Measurements from ENCODE around the gene REPS2.
A peak's percentile ranks its signal among the peaks of the same experiment; 100 is the strongest.

REPS2 gene

GRCh38 chrX:17038681-17039161 is 92.3 kb downstream of the REPS2 start:
- DNase-seq = no peak

- DNase-seq = no peak
These were observed 93.4 kb downstream of the REPS2 start for GRCh38 chrX:17039826-17040225.

DNA sequence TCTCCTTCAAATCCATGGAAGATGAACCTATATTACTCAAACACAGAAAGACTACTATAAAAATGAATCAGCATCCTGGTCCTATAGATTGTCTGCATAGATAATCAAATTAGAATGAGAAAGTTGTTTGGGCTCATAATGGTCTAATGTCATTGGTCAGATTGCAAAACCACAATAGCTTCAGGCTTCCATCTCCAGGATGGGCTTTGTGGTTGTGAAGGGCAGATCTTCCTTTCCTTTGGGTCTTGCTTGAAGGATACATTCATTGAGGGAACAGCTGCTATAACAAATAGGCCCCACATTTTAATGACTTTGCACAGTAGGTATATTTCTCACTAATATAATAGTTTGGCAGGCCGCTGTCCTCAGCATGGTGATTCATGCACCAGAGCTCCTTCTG is 94.3 kb downstream of the REPS2 start:
- no peak for DNase-seq

DNA sequence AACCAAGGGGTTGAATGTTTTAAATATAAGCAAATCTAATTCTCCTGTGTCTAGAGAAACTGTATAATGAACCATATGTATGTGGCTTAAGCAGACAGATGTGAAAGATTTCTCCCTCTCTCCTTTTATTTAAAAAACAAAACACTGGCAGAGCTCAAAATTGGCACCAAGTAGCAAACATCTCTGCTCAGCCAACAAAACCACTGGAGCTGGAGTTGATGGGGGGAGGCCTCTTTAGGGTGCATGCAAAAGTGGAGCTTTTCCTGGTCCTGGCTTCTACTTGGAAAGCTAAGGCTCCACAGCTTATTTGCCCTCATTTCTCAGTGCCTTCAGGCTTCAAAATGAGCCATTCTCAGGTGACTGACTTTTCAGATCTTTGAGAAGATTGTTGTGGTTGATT is 95.6 kb downstream of the REPS2 start:
- DNase-seq = no peak

- DNase-seq = peak; percentile 75
These were observed 100.1 kb downstream of the REPS2 start for GRCh38 chrX:17046478-17047097.

DNA sequence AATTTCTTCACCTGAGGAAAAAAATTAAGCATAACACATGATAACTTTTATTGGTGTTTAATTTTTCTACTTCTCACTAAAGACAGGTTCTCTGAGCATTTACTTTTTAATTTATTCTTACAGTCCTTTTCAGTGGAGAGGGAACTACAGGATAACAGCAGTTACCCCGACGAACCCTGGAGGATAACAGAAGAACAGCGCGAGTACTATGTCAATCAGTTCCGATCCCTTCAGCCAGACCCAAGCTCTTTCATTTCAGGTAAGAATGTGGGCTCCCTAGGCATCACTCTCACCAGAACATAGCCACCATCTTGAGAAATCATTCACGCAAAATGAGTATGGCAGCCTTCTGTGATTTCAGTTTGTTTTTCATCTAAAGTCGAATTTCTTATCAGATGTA is 100.8 kb downstream of the REPS2 start:
- DNase-seq = no peak

- DNase-seq = no peak
These were observed 105.8 kb downstream of the REPS2 start for GRCh38 chrX:17052210-17052609.

GRCh38 chrX:17052793-17053192 is 106.3 kb downstream of the REPS2 start:
- no peak for DNase-seq

DNA sequence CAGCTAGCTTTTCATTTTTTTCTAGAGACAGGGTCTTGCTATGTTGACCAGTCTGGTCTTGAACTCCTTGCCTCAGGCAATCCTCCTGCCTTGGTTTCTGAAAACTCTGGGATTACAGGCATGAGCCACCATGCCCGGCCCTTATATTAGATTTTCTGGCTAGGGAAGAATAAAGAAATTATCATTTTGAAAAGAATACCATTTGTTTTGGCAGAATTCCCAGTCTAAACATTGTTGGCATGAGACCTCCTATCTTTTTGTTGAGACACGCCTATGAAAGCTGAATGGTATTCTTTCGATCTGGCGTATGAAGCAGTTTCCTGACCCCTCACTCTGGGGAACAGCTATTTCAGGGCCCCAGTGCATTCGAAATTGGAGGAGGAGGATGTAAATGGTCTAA is 107.0 kb downstream of the REPS2 start:
- DNase-seq = no peak

- DNase-seq = no peak
These were observed 110.6 kb downstream of the REPS2 start for GRCh38 chrX:17056868-17057608.

DNA sequence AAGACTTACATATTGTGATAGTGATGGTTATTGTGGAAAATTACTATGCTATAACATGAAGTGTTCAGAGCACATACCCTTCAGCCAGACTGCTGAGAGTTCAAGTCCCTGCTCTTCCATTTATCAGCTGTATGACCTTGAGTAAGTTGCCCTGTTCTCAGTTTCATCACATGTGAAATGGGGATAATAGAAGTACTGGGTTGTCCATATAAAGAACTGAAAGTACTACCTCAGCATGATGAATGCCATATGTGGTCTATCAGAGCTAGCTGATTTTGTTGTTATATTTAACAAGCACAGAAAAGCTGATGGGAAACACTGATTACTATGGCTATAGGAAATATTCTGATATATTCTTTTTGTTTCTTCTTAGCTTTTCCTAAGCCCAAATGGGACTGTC is 115.6 kb downstream of the REPS2 start:
- DNase-seq = no peak

DNA sequence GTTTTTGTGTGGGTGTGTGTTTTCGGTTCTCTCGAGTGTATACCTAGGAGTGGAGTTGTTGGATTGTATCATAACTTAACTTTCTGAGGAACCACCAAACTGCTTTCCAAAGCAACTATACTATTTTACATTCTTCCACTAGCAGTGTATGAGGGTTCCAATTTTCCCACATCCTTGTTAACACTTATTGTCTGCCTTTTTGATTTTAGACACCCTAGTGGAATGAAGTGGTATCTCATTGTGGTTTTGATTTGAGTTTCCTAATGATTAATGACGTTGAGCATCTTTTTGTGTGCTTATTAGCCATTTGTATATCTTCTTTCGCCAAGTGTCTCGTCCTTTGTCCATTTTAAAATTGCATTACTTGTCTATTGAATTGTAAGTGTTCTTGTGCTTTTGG is 118.6 kb downstream of the REPS2 start:
- no peak for DNase-seq

GRCh38 chrX:17067534-17067933 is 121.1 kb downstream of the REPS2 start:
- no peak for DNase-seq

DNA sequence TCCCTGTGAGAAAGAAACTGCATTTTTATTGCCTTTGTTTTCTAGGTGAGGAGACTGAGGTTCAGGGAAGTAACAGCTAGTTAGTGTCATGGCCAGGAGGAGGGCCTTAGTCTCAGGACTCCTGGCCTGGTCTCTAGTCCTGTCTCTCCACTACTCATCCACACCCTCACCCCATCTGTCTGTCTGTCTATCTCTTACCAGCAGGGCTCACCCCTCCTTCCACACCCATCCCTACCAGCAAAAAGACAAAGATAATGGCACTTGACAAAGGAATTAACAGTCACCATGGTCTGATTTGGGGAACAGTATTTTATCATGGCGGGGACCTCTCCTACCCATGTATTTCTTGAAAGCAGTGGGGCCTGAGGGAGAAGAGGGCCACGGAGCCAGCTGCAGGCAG is 125.8 kb downstream of the REPS2 start:
- no peak for DNase-seq

DNA sequence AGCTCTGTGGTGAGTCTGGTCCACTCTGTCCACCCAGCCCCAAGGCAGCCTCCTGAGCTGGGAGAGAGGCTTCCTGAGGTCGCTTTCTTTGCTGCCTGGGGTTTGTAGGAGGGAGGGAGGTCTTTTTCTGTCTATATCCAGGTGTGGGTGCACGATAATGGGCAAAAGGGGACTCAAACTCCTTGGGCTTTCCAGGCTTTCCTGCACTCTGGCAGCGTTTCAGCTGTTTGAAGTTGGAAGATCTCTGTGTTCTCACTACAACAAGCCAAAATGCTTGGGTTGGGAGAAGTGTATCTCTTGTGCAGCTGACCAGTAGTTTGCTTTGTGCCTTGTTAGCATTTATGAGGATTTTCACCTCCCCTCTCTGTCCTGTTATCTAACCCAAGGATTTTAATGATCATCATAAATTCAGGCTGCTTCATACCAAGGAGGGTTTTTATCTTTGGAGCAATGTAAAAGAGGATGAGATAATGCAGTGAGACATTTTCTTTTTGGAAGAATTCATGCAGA is 126.3 kb downstream of the REPS2 start:
- DNase-seq = no peak

GRCh38 chrX:17075004-17075403 is 128.5 kb downstream of the REPS2 start:
- no peak for DNase-seq

GRCh38 chrX:17077361-17077760 is 130.9 kb downstream of the REPS2 start:
- DNase-seq = no peak

- no peak for DNase-seq
These were observed 131.7 kb downstream of the REPS2 start for GRCh38 chrX:17078031-17078720.

- DNase-seq = no peak
These were observed 135.1 kb downstream of the REPS2 start for GRCh38 chrX:17081511-17081910.

DNA sequence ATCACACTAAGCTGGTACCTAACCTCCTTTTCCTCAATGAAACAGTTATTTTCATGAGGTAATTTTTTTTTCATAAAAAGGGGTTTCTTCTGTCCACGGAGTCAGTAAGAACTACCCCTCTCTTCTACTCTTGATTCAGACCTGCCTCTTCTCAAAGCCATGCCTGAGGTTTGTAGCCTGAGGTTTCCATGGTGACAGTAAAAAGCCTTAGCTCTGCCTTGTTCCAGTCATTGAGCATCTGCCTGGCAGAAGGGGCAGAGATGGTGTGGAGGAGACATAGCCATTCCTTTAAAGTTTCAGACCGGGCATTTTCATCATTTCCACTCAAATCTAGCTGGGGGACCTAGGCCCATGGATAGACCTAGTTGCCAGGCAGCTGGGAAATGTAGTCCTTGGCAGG is 135.5 kb downstream of the REPS2 start:
- DNase-seq = no peak

GRCh38 chrX:17082831-17083230 is 136.4 kb downstream of the REPS2 start:
- no peak for DNase-seq

DNA sequence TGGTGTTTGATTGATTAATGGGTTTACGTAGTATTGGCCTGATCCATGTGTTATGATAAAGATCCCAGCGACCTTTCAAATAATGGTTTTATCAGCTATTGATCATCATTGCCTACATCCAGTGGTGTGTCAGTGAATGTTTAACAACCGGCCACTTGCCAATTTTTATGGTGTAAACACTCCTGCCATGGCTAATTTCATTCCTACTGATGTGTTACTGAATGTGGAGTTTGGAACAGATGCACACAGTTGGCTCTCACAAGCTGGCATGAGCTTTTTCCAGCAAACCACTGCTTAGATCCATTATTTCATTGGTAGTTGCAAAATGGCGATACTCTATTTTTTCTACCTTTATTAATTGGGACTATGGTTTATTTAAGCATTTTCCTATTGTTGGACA is 139.9 kb downstream of the REPS2 start:
- DNase-seq = no peak

DNA sequence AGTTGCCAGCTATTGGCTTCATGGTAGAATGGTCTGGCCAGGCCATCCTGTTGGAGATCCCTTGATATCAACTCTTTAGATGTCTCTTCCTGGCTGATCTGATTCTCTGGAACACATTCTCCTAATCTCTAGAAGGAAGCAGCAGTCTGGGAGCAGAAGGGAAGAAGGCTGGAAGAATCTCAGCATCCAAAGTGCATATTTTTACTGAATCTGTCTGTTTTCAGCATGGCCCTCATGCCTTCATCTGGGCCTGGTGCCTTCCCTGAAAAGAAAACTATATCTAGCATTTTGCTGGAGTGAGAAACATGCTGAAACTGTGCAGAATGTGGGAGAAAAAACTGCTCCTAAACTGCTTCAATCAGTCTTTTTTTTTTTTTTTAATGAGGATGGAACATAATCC is 148.7 kb downstream of the REPS2 start:
- no peak for DNase-seq
